ENCODE data around the gene KANSL1.

Gene KANSL1

GRCh38 chr17:46049656-46050055, 143.6 kb downstream of the KANSL1 start:
- TF ChIP-seq RARB (CRISPR knock-in tag; IDR thresholded peaks at IDR 0.05) (no peak), ZNF8 (CRISPR knock-in tag; IDR thresholded peaks at IDR 0.05) (no peak), ARNTL (CRISPR knock-in tag; IDR thresholded peaks at IDR 0.05; ENCODE audit: borderline replicate concordance, low read depth) (no peak), ZNF70 (CRISPR knock-in tag; IDR thresholded peaks at IDR 0.05) (no peak), GLIS3 (CRISPR knock-in tag; IDR thresholded peaks at IDR 0.05) (no peak), ZC3H10 (CRISPR knock-in tag; IDR thresholded peaks at IDR 0.05) (no peak), TOX (CRISPR knock-in tag; IDR thresholded peaks at IDR 0.05; ENCODE audit: borderline replicate concordance) (no peak)
- TF ChIP-seq, protein P1, sequence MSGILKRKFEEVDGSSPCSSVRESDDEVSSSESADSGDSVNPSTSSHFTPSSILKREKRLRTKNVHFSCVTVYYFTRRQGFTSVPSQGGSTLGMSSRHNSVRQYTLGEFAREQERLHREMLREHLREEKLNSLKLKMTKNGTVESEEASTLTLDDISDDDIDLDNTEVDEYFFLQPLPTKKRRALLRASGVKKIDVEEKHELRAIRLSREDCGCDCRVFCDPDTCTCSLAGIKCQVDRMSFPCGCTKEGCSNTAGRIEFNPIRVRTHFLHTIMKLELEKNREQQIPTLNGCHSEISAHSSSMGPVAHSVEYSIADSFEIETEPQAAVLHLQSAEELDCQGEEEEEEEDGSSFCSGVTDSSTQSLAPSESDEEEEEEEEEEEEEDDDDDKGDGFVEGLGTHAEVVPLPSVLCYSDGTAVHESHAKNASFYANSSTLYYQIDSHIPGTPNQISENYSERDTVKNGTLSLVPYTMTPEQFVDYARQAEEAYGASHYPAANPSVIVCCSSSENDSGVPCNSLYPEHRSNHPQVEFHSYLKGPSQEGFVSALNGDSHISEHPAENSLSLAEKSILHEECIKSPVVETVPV (CRISPR knock-in tag; IDR thresholded peaks at IDR 0.05), result no peak
- TF ChIP-seq, protein P2, sequence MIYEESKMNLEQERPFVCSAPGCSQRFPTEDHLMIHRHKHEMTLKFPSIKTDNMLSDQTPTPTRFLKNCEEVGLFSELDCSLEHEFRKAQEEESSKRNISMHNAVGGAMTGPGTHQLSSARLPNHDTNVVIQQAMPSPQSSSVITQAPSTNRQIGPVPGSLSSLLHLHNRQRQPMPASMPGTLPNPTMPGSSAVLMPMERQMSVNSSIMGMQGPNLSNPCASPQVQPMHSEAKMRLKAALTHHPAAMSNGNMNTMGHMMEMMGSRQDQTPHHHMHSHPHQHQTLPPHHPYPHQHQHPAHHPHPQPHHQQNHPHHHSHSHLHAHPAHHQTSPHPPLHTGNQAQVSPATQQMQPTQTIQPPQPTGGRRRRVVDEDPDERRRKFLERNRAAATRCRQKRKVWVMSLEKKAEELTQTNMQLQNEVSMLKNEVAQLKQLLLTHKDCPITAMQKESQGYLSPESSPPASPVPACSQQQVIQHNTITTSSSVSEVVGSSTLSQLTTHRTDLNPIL (CRISPR knock-in tag; IDR thresholded peaks at IDR 0.05; ENCODE audit: low read depth), result no peak
- no peak for ATAC-seq

- no peak for ATAC-seq
- TF ChIP-seq, protein P1 (CRISPR knock-in tag; IDR thresholded peaks at IDR 0.05), result no peak
- TF ChIP-seq TSHZ2 (CRISPR knock-in tag; IDR thresholded peaks at IDR 0.05) (no peak), OSR1 (CRISPR knock-in tag; IDR thresholded peaks at IDR 0.05) (no peak)
Measured at GRCh38 chr17:46047856-46048255, 145.4 kb downstream of the KANSL1 start.

DNA sequence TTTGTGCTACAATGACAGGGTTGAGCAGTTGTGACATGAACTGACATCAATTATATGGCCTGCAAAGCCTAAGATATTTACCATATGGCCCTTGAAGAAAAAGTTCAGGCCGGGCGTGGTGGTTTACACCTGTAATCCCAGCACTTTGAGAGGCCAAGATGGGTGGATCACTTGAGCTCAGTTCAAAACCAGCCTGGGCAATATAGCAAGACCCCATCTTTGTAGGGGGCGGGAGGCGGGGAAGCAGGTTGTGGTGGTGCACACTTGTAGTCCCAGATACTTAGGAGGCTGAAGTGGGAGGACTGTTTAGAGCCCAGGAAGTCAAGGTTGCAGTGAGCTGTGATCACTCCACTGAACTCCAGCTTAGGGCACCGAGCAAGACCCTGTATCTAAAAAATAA, 145.8 kb downstream of the KANSL1 start:
- ATAC-seq, result no peak
- TF ChIP-seq ZFP30 (CRISPR knock-in tag; IDR thresholded peaks at IDR 0.05), result no peak

GRCh38 chr17:46046957-46047356, 146.3 kb downstream of the KANSL1 start:
- ATAC-seq, result no peak

GRCh38 chr17:46045639-46046038, 147.6 kb downstream of the KANSL1 start:
- no peak for ATAC-seq
- TF ChIP-seq ESRRG (CRISPR knock-in tag; IDR thresholded peaks at IDR 0.05) (no peak), ZC3H10 (CRISPR knock-in tag; IDR thresholded peaks at IDR 0.05) (no peak), TSHZ2 (CRISPR knock-in tag; IDR thresholded peaks at IDR 0.05) (no peak), BACH2 (CRISPR knock-in tag; IDR thresholded peaks at IDR 0.05; ENCODE audit: borderline replicate concordance) (no peak), RARB (CRISPR knock-in tag; IDR thresholded peaks at IDR 0.05) (no peak), ISL1 (CRISPR knock-in tag; IDR thresholded peaks at IDR 0.05) (no peak)

More at GRCh38 chr17:46046957-46047356, 146.3 kb downstream of the KANSL1 start:
- TF ChIP-seq BACH2 (CRISPR knock-in tag; IDR thresholded peaks at IDR 0.05; ENCODE audit: borderline replicate concordance) (no peak), CSDC2 (CRISPR knock-in tag; IDR thresholded peaks at IDR 0.05) (no peak), TCF4 (CRISPR knock-in tag; IDR thresholded peaks at IDR 0.05; ENCODE audit: borderline replicate concordance) (no peak)
